Lower lobe of right lung (tissue), 2 donors: ENCODE measurements around the gene DCLK2. TPM values are rescaled to one million over a fixed set of nuclear protein-coding genes. Genes with fewer than 3 reads are reported as not detected.

ENCODE experiments used
- ATAC-seq, 2 donors: fragments of 200-7000 bp; cut with Tn5 transposase; one replicate each; pipeline ENCODE4 v1.9.1; 2020 to 2022; ENCODE audit warnings: mild to moderate bottlenecking in 2 of 2, moderate library complexity in 2 of 2
- DNase-seq: peaks from one replicate; pipeline ENCODE4 v3.0.0-alpha.2; 2020
- H3K27ac ChIP-seq: fragments of 200-600 bp; one replicate; pipeline ENCODE4 v1.8.0; 2022
- H3K27me3 ChIP-seq: fragments of 200-600 bp; one replicate; pipeline ENCODE4 v1.8.0; 2022; ENCODE audit warnings: low read depth
- H3K36me3 ChIP-seq: fragments of 200-600 bp; one replicate; pipeline ENCODE4 v1.8.0; 2022; ENCODE audit warnings: mild to moderate bottlenecking
- H3K4me1 ChIP-seq: fragments of 200-600 bp; one replicate; pipeline ENCODE4 v1.8.0; 2022
- H3K4me3 ChIP-seq: fragments of 200-600 bp; one replicate; pipeline ENCODE4 v1.8.0; 2022; ENCODE audit warnings: mild to moderate bottlenecking
- H3K9me3 ChIP-seq: fragments of 200-600 bp; one replicate; pipeline ENCODE4 v1.8.0; 2022
- intact Hi-C: fragments of 100-400 bp; cut with DNase I; formaldehyde crosslinking; loops from one replicate; pipeline ENCODE4 v1.11.0; 2022
- total RNA-seq: library from RNA; stranded (reverse); fragmentation: NEBNext Ultra II Directional; extraction: Animal tissue kit (Norgen Biotek cat#: 25700); gene quantifications from one replicate; pipeline ENCODE4 v1.2.1, GENCODE V29; 2021
- TF ChIP-seq, protein P1 (sequence below): fragments of 200-600 bp; IDR thresholded peaks from one replicate; pipeline ENCODE4 v1.8.0; 2022; ENCODE audit warnings: antibody characterized with exemption, mild to moderate bottlenecking
- donor health status: DM: no; HTN: yes; CAD: no; lungs with severe emphysema.

Gene DCLK2
- total RNA-seq, 1 donor from 2014 or later: 2.9 TPM

DNA sequence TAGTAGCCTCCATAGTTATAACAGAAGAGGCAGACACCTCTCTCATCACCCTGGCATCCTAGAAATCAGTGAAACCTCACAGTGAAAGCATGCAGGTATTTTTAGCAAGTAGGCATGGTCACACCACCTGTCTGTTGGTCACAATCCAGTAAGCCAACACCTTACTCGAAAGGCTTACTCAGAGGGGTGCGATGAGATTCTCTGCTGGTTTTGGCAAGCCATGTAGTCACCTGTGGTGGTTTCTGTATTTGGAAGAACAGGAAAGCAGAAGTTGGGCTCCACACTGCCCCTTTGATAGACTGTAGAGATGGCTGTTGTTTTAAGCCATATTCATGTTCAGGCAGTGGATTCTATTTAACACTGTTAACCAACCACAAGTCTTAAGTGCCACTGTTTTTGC, 134.7 kb downstream of the DCLK2 start:
- H3K9me3 ChIP-seq: no peaks in the 10 kb centered on the region
- H3K4me1 ChIP-seq: peaks cover 6% of the 10 kb centered on the region
- no peaks in the 10 kb centered on the region for H3K27me3 ChIP-seq
- H3K4me3 ChIP-seq: no peak overlapping the region
- intact Hi-C loops: loop anchor here (10.0 kb wide), 1 partner anchor 208 kb away; no protein-coding TSS in a partner anchor
- no peak overlapping the region for H3K27ac ChIP-seq
- ATAC-seq (no peak), DNase-seq (no peak)
- no peaks in the 10 kb centered on the region for H3K36me3 ChIP-seq
- TF ChIP-seq, protein P1, sequence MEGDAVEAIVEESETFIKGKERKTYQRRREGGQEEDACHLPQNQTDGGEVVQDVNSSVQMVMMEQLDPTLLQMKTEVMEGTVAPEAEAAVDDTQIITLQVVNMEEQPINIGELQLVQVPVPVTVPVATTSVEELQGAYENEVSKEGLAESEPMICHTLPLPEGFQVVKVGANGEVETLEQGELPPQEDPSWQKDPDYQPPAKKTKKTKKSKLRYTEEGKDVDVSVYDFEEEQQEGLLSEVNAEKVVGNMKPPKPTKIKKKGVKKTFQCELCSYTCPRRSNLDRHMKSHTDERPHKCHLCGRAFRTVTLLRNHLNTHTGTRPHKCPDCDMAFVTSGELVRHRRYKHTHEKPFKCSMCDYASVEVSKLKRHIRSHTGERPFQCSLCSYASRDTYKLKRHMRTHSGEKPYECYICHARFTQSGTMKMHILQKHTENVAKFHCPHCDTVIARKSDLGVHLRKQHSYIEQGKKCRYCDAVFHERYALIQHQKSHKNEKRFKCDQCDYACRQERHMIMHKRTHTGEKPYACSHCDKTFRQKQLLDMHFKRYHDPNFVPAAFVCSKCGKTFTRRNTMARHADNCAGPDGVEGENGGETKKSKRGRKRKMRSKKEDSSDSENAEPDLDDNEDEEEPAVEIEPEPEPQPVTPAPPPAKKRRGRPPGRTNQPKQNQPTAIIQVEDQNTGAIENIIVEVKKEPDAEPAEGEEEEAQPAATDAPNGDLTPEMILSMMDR: no peak

- H3K36me3 ChIP-seq: no peaks in the 10 kb centered on the region
- ATAC-seq (peak in 1 of 2 donors; percentile 52), DNase-seq (no peak)
- peaks cover 6% of the 10 kb centered on the region for H3K4me1 ChIP-seq
- H3K27me3 ChIP-seq: no peaks in the 10 kb centered on the region
- H3K4me3 ChIP-seq: no peak overlapping the region
- intact Hi-C loops: loop anchor here (10.0 kb wide), 1 partner anchor 211 kb away; no protein-coding TSS in a partner anchor
- TF ChIP-seq, protein P1: no peak
- no peaks in the 10 kb centered on the region for H3K9me3 ChIP-seq
- H3K27ac ChIP-seq: no peak overlapping the region
Observed at GRCh38 chr4:150215601-150216000, 137.4 kb downstream of the DCLK2 start.

DNA sequence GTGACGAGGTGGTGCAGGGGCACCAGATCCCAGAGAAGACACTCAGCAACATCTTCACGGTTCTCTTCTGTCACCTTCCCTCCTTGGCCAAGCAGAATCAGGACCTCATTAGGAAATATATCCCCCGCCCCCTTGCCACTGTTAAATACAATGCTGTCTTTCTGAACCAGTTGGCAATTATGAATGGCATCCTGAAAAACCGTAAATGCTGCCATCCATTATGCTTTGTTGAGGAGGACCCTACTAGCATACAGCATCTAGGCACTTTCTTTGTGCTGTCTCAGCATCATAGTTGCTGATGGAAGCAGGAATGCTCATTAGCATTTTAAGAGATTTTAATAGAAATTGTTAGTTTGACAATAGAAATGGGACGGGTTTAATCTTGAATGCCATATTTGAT, 138.5 kb downstream of the DCLK2 start:
- DNase-seq (no peak), ATAC-seq (no peak)
- no peak overlapping the region for H3K27ac ChIP-seq
- H3K4me1 ChIP-seq: peaks cover 6% of the 10 kb centered on the region
- no peaks in the 10 kb centered on the region for H3K27me3 ChIP-seq
- H3K4me3 ChIP-seq: no peak overlapping the region
- intact Hi-C loops: loop anchor here (10.0 kb wide), 1 partner anchor 212 kb away; no protein-coding TSS in a partner anchor
- TF ChIP-seq, protein P1: no peak
- H3K36me3 ChIP-seq: no peaks in the 10 kb centered on the region
- H3K9me3 ChIP-seq: no peaks in the 10 kb centered on the region

- Histone ChIP-seq H3K27me3 (no peaks in the 10 kb centered on the region), H3K4me1 (peaks cover 6% of the 10 kb centered on the region), H3K4me3 (no peak overlapping the region), H3K27ac (no peak overlapping the region), H3K36me3 (no peaks in the 10 kb centered on the region), H3K9me3 (no peaks in the 10 kb centered on the region)
- TF ChIP-seq, protein P1: no peak
- intact Hi-C loops: loop anchor here (10.0 kb wide), 1 partner anchor 212 kb away; no protein-coding TSS in a partner anchor
- no peak for ATAC-seq
- no peak for DNase-seq
Observed at GRCh38 chr4:150217192-150217591, 138.9 kb downstream of the DCLK2 start.

DNA sequence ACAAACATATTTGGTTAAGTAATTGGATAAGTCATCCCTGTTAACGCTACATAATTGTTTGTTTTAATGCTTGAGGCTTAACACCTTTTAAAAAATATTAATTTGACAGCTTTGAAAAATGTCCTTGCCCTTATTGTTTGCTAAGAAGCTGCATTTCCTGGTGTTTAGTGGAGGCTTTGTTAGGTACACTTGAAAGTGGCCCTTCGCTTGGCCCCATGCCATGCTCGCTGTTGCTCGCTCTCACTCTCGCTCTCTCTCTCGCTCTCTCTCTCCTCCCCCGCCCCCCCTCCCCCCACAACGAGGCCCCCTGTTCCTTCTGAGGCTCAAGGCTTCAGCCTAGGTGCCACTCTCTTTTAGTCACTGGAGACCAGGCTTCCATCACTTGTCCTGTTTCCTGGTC, 139.6 kb downstream of the DCLK2 start:
- no peak overlapping the region for H3K27ac ChIP-seq
- H3K9me3 ChIP-seq: no peaks in the 10 kb centered on the region
- DNase-seq (no peak), ATAC-seq (no peak)
- H3K36me3 ChIP-seq: no peaks in the 10 kb centered on the region
- no peak overlapping the region for H3K4me3 ChIP-seq
- peaks cover 6% of the 10 kb centered on the region for H3K4me1 ChIP-seq
- intact Hi-C loops: loop anchor here (10.0 kb wide), 1 partner anchor 213 kb away; no protein-coding TSS in a partner anchor
- H3K27me3 ChIP-seq: no peaks in the 10 kb centered on the region
- TF ChIP-seq, protein P1: no peak
